ENCODE data around the gene MMD.

MMD gene

DNA sequence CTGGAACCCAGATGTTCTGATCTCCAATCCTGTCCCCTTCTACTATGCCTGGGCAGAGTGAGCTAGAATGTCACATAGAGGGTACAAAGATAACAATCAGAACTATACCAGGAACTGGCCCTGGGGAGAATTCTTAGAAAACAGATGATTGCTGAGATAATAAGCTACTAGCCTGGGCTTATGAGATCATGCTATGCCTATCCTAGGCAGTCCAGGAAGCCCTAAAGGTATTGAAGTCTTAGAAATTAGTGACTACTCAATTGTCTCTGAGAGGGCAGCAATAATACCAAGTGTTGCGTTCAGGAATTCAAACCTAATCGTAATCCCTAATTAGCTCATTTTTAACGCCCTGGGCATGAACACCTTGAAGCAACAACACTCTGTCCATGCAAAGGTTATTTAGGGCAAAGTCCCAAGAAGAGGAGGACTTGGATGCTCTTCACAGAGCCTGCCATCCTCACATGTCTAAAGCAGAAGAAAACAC, 77.1 kb downstream of the MMD start:
- DNase-seq: no peak

GRCh38 chr17:55343900-55344513, 77.6 kb downstream of the MMD start:
- no peak for DNase-seq

DNA sequence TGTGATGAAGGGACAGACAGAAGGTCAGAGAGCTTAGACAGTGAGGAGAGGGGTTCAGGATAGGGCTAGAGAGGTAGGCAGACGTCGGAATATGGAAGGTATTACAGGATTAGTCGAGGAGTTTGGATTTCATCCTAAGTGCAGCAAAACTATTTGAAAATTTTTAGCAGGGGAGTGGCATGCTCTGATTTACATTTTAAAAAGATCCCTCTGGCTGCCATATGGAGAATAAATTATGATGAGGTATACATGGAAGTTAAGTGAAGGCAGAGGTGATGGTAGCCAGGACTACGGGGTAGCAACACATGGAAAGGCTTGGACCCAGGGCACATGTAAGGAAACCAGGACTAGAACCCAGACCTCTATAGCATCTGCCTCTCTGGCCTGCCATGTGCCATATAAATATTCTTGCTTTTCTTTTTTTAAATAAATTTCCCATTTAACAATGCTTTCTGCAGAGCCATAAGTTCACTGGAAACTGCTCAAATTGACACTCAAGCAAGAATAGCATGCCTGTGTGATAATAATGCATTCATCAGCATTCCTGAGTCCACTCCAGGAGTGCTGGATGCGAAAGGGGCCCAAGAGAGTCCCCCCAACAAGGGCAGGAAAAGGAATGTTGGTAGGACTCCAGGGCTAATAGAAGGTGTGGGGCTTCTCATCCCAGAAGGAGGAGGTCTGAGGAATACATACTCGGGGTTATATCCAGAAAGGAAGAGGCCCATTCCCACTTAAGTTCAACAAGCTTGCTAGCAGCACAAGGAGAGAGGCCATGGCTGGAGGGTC, 78.6 kb downstream of the MMD start:
- DNase-seq: no peak
